Gastrocnemius medialis (tissue), 4 donors: ENCODE measurements around the gene CCDC186.

Experiments used
- CTCF ChIP-seq, 5 experiments: fragments of 450-650 bp in 3 of 5; fragments of 200-600 bp in 2 of 5; sonication (generic) in 2 of 5; IDR thresholded peaks in 4 of 5; conservative IDR thresholded peaks in 1 of 5; 1 replicate in 4 of 5; 2 replicates in 1 of 5; pipeline ENCODE4 v1.5.1; 2016 to 2019; ENCODE audit warnings: antibody characterized with exemption in 5 of 5, mild to moderate bottlenecking in 3 of 5, moderate library complexity in 3 of 5
- POLR2A ChIP-seq, 2 donors: fragments of 450-650 bp; IDR thresholded peaks; one replicate each; pipeline ENCODE4 v1.6.1; 2017; ENCODE audit warnings: antibody characterized with exemption in 2 of 2, mild to moderate bottlenecking in 2 of 2, moderate library complexity in 2 of 2

GRCh38 chr10:114221235-114221634 is 47.2 kb upstream of the CCDC186 start:
- TF ChIP-seq POLR2A (IDR thresholded peaks at IDR 0.05) (no peak), CTCF (IDR thresholded peaks at IDR 0.05 in 4 of 5, conservative IDR thresholded peaks at IDR 0.05 in 1 of 5) (no peak)
